GM19452 (cell line): ENCODE results near the gene POC1A.
"Not testable (repeated sequence)": the region's sequence is repeated elsewhere in the genome, so short reads cannot be mapped to it uniquely, and the experiment has no call there.

Source experiments
- ATAC-seq: cut with Tn5 transposase; IDR thresholded peaks from one replicate; pipeline ENCODE4 v1.9.1; 2021; ENCODE audit not compliant: unreplicated experiment

Gene POC1A

GRCh38 chr3:52153389-52154096, 680 bp downstream of the POC1A start:
- peak; percentile 2 for ATAC-seq

GRCh38 chr3:52151991-52152390, 2.2 kb downstream of the POC1A start:
- not testable (repeated sequence) for ATAC-seq

GRCh38 chr3:52150860-52151259, 3.4 kb downstream of the POC1A start:
- no peak for ATAC-seq

- ATAC-seq: no peak
Measured at GRCh38 chr3:52150357-52150756, 3.9 kb downstream of the POC1A start.

DNA sequence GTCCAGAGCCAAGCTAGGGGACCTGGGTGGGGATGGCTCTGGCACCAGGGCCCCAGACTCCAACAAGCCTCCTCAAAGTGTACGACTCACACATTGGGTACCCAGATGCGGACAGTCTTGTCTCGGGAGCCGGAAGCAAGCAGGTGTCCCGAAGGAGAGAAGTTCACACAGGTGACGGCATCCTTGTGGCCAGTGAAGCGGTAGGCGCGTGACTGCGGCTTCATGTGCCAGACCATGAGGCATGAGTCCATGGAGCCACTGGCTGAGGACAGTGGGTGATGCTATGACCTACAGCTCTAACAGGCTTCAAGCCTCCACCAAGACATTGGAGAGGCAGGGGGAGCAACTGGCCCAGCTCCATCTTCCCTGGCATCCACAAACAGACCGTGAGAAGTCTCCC, 4.5 kb downstream of the POC1A start:
- ATAC-seq: no peak

- ATAC-seq: no peak
Measured at GRCh38 chr3:52149021-52149420, 5.2 kb downstream of the POC1A start.

DNA sequence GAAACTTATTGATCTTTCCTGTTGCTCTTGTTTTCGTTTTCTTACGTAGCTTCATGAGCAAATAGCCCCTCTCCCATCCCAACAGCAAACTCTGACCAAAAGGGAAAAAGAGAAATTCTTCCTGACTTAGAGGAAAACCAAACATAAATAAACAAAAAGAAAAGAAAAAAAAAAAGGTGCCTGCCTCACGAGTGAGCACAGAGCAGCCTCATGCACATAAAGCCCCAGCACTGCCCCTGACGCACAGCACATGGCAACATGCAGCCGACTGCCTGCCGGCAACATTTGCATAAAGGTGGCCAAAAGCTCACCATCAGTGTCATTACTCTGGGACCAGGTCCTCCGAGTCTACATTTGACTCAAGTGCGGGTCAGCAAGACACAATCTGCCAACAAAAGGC, 6.4 kb downstream of the POC1A start:
- no peak for ATAC-seq

- ATAC-seq: no peak
Measured at GRCh38 chr3:52146811-52147210, 7.4 kb downstream of the POC1A start.

DNA sequence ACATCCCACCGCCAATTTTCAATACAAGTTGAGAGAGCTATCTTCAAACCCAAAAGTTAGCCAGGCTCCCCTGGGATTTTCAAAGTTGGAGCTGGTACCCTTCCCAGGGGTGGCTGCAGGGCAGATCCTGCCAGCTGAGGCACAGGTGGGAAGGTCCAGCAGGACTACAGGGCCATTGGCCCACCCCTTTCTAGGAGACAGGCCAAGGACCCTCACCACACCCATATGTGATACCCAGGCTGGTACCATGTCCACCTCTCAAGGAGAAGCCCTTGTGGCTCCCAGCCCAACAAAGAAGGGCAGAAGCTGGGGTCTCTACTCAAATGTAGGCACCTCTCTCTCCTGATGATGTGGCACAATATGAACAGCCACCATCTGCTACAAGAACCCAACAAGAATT, 8.0 kb downstream of the POC1A start:
- no peak for ATAC-seq

GRCh38 chr3:52145736-52146110, 8.5 kb downstream of the POC1A start:
- ATAC-seq: no peak

DNA sequence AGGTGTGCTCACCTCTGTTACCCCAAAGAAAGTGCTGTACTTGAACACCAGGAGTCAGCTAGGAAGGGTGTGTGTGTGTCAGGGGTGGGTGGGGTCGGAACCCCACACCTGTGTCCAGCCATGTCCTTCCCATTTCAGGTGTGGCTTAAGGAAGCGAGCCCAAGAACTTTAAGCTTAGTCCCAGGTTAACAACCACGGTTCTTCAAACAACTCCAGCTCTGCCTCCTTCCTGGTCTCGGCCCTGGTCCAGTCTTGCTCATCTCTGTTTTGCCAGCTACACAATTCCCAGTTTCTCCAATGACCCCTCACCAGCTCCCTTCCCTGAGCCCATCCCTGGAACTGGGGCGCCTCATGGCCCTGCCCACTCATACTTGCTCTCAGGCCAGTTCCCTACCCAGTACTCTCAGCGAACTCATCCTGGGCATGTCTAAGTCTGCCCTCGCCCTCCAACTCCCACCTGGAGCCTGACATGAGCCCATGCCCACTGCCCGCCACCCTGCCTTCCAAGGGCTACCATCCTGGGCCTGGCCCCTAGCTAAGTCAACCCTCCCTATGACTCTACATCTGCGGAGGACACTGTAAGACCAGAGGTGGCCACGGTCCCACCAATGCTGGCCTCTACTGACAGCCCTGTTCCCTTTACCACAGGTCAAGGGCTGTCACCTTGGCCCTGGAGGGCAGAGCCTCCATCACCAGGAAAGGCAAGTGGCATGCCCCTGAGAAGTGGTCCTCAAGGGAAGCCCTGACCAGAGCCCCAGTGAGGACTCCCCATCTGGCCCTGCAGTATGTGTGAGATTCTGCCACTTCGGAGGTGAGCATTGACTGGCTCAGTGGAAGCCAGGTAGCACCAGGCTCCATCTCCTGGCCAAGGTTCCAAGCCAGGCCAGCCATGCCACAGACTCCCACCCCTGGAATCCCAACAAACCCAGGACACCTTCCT, 9.2 kb downstream of the POC1A start:
- ATAC-seq: no peak

DNA sequence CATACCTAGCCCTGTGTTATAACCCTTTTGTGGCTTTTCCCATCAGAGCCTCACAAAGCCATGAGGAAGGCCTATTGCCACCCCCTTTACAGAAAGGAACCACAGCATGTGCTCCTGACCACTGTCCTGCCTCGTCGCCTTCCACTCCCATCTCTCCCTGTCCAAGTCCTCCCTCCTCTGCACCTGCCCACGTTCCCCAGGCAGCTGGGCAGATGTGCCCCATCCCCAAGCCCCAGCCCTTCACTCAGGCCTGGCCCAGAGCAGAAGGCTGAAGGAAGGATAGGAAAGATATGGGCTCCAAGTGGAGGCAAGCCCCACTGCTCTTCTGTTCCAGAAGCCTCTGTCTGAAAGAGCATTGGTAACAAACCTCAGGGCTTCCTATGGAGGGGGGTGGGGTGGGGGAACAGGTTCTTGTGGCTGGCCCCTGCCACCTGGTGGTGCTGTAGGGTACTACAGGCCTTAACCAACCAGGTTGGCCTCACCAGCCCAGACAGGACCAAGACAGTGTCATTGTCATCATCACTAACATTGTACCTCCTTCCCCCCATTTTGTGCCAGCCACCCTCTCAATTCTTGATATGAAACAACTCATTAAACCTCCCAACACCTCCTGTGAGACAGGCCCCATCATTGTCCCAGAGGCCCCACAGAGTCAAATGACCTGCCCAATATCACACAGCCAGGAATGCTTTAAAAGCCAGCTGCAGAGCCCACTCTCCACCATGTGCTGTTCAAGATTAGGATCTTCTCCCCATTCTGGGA, 10.0 kb downstream of the POC1A start:
- no peak for ATAC-seq

- ATAC-seq: no peak
Measured at GRCh38 chr3:52143616-52144015, 10.6 kb downstream of the POC1A start.

GRCh38 chr3:52143156-52143555, 11.1 kb downstream of the POC1A start:
- ATAC-seq: no peak

DNA sequence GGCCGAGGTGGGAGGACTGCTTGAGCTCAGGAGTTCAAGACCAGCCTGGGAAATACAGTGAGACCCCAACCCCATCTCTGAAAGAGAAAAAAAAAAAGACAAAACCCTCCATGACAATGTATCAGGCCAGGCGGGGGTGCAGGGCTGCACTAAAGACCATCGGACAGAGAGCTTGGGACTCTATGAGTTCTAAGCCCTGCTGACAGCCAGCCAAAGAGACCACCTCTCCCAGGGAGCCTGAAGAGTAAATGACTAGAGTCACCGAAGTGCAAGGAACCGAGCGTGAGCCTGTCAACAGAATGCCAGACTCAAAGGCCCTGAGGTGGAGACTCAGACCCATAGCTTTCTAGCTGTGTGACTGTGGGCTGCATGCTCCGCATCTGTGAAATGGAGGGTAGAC, 12.5 kb downstream of the POC1A start:
- ATAC-seq: no peak

DNA sequence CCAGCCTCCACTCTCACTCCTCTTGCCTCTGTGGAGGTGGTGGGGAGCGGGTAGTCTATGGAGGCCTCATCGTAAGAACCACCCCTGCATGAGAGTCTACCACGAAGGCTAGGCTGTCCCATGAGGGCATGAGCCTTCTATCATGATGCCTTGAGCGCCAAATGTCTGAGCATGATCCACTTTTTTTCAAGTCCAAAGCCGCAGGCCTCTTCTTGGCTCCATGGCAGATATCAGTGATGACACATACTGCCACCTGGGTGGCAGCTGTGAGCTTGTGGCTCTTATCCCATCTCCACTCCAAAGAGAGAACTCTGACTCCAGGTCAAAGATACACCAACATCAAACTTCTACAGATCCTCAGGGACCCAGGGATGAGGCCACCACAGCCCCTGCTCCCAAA, 13.5 kb downstream of the POC1A start:
- no peak for ATAC-seq

DNA sequence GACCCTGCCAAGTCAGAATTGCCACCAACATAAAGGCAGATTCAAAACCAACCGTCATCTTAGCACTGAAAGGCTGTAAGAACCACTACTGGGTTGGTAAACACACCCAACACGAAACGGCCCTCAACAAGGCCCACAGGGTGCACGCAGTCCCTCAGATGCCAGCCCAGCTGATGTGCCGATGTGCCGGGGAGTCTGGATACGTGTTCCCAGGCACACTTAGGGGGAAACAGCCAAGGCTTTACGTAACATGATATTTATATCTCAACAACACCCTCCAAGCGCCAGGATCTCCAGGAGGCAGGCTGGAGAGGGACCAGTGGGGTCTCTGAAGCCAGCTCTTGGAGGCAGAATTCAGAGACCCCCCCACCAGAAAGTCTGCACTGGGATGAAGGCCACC, 14.2 kb downstream of the POC1A start:
- ATAC-seq: no peak

DNA sequence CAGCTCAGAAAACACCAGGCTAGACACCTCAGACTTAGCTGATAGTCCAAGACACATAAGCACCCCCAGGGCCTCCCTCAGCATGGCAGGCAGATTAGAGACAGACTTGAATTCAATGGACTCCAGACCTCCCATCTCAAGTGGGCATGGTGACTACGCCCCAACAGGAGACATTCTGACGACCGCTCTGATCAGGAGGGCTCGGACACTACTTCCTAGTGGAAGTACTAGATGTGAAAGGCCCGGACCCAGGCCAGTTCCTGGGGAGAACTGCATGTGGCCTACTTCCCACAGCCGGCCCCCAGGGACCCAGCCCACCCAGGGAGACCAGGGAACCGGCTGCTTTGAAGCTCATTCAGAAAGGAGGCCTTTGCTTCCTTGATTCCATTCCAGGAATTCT, 16.9 kb downstream of the POC1A start:
- ATAC-seq: no peak

DNA sequence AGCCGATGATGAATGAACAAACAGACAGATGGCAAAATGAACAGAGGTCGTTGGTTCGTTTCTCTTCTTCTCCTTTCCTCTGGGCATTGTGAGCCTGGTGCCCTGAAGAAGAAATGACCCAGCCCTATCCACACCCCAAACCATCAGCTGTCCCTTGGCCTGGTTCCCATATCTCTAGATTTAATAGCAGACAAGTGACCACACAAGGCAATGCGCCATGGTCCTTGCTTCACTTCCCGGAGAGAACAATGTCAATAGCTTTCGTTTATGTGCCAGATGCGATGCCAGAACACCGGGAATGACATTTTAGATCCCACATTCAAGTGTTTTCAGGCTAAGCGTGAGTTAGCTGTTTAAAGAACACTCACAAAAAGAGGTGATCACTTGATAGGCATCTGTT, 17.7 kb downstream of the POC1A start:
- no peak for ATAC-seq

DNA sequence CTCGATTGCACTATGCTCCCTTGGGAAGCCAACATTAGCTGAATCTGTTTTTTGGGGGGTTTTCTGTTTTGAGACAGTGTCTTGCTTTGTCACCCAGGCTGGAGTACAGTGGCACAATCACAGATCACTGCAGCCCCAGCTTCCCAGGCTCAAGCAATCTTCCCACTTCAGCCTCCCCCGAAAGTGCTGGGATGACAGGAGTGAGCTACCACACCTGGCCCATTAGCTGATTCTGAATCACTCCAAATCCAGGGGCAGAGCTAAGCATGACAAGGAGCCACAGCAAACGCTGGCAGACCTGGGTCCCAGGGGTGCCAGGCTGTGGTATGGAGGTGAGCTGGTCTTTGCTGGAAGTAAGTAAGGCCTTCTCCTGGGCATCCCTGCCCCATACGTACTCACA, 18.9 kb downstream of the POC1A start:
- ATAC-seq: no peak

- ATAC-seq: no peak
Measured at GRCh38 chr3:52134761-52135160, 19.5 kb downstream of the POC1A start.

- ATAC-seq: no peak
Measured at GRCh38 chr3:52132930-52133329, 21.3 kb downstream of the POC1A start.
